Peyer's patch (tissue), 4 donors: ENCODE data around the gene ANKRD55.

ENCODE experiments used
- POLR2A ChIP-seq, 2 donors: fragments of 450-650 bp; IDR thresholded peaks; one replicate each; pipeline ENCODE4 v1.5.1; 2017; ENCODE audit warnings: antibody characterized with exemption in 2 of 2, mild to moderate bottlenecking in 2 of 2, moderate library complexity in 2 of 2
- TF ChIP-seq, protein P1 (sequence below), 6 experiments: fragments of 450-650 bp in 4 of 6; fragments of 200-600 bp in 2 of 6; sonication (generic) in 1 of 6; IDR thresholded peaks; one replicate each; pipeline ENCODE4 v1.5.1; 2017 to 2019; ENCODE audit warnings: antibody characterized with exemption in 6 of 6, mild to moderate bottlenecking in 3 of 6, moderate library complexity in 1 of 6

DNA sequence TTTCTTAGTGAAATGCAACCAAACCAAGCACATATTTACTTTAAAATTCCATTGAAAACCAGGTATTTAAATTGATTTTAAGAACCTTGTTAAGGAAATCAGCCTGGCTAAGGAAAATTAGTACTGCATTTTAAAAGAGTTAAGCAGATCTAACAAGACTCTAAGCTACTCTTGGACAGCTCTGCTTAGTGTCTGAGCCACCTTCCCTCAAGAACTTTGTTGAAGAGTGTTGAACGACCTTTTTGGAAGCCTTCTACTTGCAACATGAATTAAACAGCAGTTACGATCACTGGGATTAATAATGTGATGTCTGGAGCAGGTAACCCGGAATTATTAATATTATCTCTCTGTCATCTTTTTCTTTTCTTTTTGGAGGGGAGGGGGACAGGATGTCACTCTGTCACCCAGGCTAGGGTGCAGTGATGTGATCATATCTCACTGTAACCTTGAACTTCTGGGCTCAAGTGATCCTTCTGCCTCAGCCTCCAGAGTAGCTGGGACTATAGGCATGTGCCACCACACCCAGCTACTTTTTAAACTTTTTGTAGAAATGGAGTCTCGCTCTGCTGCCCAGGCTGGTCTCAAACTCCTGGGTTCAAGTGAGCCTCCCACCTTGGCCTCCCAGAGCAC, 74.7 kb downstream of the ANKRD55 start:
- TF ChIP-seq, protein P1, sequence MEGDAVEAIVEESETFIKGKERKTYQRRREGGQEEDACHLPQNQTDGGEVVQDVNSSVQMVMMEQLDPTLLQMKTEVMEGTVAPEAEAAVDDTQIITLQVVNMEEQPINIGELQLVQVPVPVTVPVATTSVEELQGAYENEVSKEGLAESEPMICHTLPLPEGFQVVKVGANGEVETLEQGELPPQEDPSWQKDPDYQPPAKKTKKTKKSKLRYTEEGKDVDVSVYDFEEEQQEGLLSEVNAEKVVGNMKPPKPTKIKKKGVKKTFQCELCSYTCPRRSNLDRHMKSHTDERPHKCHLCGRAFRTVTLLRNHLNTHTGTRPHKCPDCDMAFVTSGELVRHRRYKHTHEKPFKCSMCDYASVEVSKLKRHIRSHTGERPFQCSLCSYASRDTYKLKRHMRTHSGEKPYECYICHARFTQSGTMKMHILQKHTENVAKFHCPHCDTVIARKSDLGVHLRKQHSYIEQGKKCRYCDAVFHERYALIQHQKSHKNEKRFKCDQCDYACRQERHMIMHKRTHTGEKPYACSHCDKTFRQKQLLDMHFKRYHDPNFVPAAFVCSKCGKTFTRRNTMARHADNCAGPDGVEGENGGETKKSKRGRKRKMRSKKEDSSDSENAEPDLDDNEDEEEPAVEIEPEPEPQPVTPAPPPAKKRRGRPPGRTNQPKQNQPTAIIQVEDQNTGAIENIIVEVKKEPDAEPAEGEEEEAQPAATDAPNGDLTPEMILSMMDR (IDR thresholded peaks at IDR 0.05) = no peak
- TF ChIP-seq POLR2A (IDR thresholded peaks at IDR 0.05) = no peak
